H1 (cell line): ENCODE measurements around the gene UFD1. TPM values are rescaled to one million over a fixed set of nuclear protein-coding genes. Genes with fewer than 3 reads are reported as not detected.

Experiments used
- CTCF ChIA-PET: fragments of 300-600 bp; sonication (Branson Sonifier 250); formaldehyde crosslinking; loops from one replicate; lab custom pipeline; 2021; ENCODE audit not compliant: partially characterized antibody; lab: Charles Lee
- POLR2A ChIA-PET: fragments of 300-600 bp; sonication (Branson Sonifier 250); formaldehyde crosslinking; loops from one replicate; lab custom pipeline; 2021; ENCODE audit warnings: inconsistent platforms; ENCODE audit not compliant: partially characterized antibody; lab: Charles Lee
- DNase-seq, 2 experiments: peaks; one replicate each; pipeline versions ENCODE4 v3.0.0 to v3.0.0-alpha.2; 2010 to 2022; ENCODE audit warnings: low spot score in 2 of 2, low read depth in 1 of 2, mixed read lengths in 1 of 2
- FAIRE-seq: peaks from 2 replicates; lab custom pipeline; 2011; peaks lifted over from hg19 to GRCh38; lab: Jason Lieb, UNC
- H2AFZ ChIP-seq: 2 replicates; pipeline ENCODE4 v1.8.1; 2012; ENCODE audit warnings: low read length, inconsistent platforms
- H2AK5ac ChIP-seq: 2 replicates; pipeline ENCODE4 v1.6.1; 2013; ENCODE audit warnings: low read depth, low read length
- H2BK120ac ChIP-seq: replicated peaks from 2 replicates; pipeline ENCODE3; 2013; ENCODE audit warnings: low read depth, low read length, inconsistent platforms
- H2BK12ac ChIP-seq: 2 replicates; pipeline ENCODE4 v1.6.1; 2013; ENCODE audit warnings: low read depth, low read length
- H2BK15ac ChIP-seq: 2 replicates; pipeline ENCODE4 v1.6.1; 2013; ENCODE audit warnings: low read length
- H2BK20ac ChIP-seq: 2 replicates; pipeline ENCODE4 v1.6.1; 2013; ENCODE audit warnings: low read length
- H2BK5ac ChIP-seq: 2 replicates; pipeline ENCODE4 v1.6.1; 2013; ENCODE audit warnings: low read depth, low read length
- H3K14ac ChIP-seq: 2 replicates; pipeline ENCODE4 v1.6.1; 2013; ENCODE audit warnings: inconsistent platforms; ENCODE audit not compliant: insufficient read length
- H3K18ac ChIP-seq: 2 replicates; pipeline ENCODE4 v1.6.1; 2013; ENCODE audit warnings: low read length; ENCODE audit errors: extremely low read depth
- H3K23ac ChIP-seq: 2 replicates; pipeline ENCODE4 v1.6.1; 2013; ENCODE audit warnings: inconsistent platforms; ENCODE audit not compliant: insufficient read length
- H3K23me2 ChIP-seq: 2 replicates; pipeline ENCODE4 v1.6.1; 2013; ENCODE audit warnings: low read depth, low read length
- H3K27ac ChIP-seq: 2 replicates; pipeline ENCODE4 v1.6.1; 2011; ENCODE audit warnings: low read depth, low read length, inconsistent platforms
- H3K27me3 ChIP-seq, 4 experiments: replicated peaks in 1 of 4; 1 replicate in 1 of 4; 2 replicates in 3 of 4; pipeline versions ENCODE4 v1.6.1 to v1.8.1; 2011 to 2013; ENCODE audit warnings: low read length in 3 of 4, mild to moderate bottlenecking in 3 of 4, inconsistent platforms in 2 of 4, mixed read lengths in 2 of 4, moderate library complexity in 1 of 4; ENCODE audit not compliant: control insufficient read depth in 3 of 4, insufficient read depth in 3 of 4; ENCODE audit errors: extremely low read depth in 1 of 4
- H3K36me3 ChIP-seq, 4 experiments: 2 replicates each; pipeline versions ENCODE4 v1.6.1 to v1.8.1; 2011 to 2013; ENCODE audit warnings: mild to moderate bottlenecking in 4 of 4, low read length in 3 of 4, moderate library complexity in 2 of 4, control low read depth in 1 of 4, inconsistent platforms in 1 of 4; ENCODE audit not compliant: insufficient read depth in 4 of 4, control insufficient read depth in 2 of 4
- H3K4ac ChIP-seq: replicated peaks from 2 replicates; pipeline ENCODE3; 2013; ENCODE audit warnings: low read length, low read depth, mixed read lengths, inconsistent platforms; ENCODE audit not compliant: insufficient read length
- H3K4me1 ChIP-seq, 4 experiments: replicated peaks in 1 of 4; 1 replicate in 1 of 4; 2 replicates in 3 of 4; pipeline versions ENCODE4 v1.6.1 to v1.8.1; 2011 to 2013; ENCODE audit warnings: low read length in 3 of 4, inconsistent platforms in 2 of 4, mixed read lengths in 1 of 4; ENCODE audit not compliant: insufficient read depth in 4 of 4, control insufficient read depth in 3 of 4
- H3K4me2 ChIP-seq, 2 experiments: 2 replicates each; pipeline versions ENCODE4 v1.6.1 to v1.8.1; 2011 to 2013; ENCODE audit warnings: low read depth in 2 of 2, low read length in 2 of 2, control low read depth in 1 of 2, inconsistent platforms in 1 of 2, mild to moderate bottlenecking in 1 of 2; ENCODE audit not compliant: insufficient read depth in 1 of 2
- H3K4me3 ChIP-seq, 4 experiments: fragments of 200-600, 300-600 bp in 1 of 4; sonication (generic), shearing (Covaris generic), sonication (Bioruptor Twin) in 1 of 4; 2 replicates each; pipeline versions ENCODE4 v1.5.1 to v1.8.1; 2011 to 2016; ENCODE audit warnings: low read length in 4 of 4, low read depth in 3 of 4, control low read depth in 2 of 4, inconsistent platforms in 2 of 4, mild to moderate bottlenecking in 2 of 4, mixed read lengths in 1 of 4, moderate library complexity in 1 of 4; ENCODE audit not compliant: insufficient read depth in 2 of 4; ENCODE audit errors: extremely low read depth in 1 of 4
- H3K56ac ChIP-seq: replicated peaks from 2 replicates; pipeline ENCODE3; 2013; ENCODE audit warnings: low read depth, mild to moderate bottlenecking, mixed read lengths, low read length, inconsistent platforms; ENCODE audit not compliant: insufficient read length
- H3K79me1 ChIP-seq: 2 replicates; pipeline ENCODE4 v1.6.1; 2013; ENCODE audit warnings: low read depth, low read length, control low read depth
- H3K79me2 ChIP-seq, 2 experiments: 2 replicates each; pipeline versions ENCODE4 v1.6.1 to v1.8.1; 2012 to 2013; ENCODE audit warnings: low read length in 2 of 2, mild to moderate bottlenecking in 2 of 2, inconsistent platforms in 1 of 2; ENCODE audit not compliant: insufficient read depth in 2 of 2, control insufficient read depth in 1 of 2
- H3K9ac ChIP-seq, 4 experiments: replicated peaks in 1 of 4; 1 replicate in 1 of 4; 2 replicates in 3 of 4; pipeline versions ENCODE4 v1.6.1 to v1.8.1; 2011 to 2013; ENCODE audit warnings: low read depth in 3 of 4, low read length in 3 of 4, control low read depth in 2 of 4, mild to moderate bottlenecking in 2 of 4, moderate library complexity in 2 of 4, inconsistent platforms in 1 of 4; ENCODE audit errors: extremely low read depth in 1 of 4
- H3K9me3 ChIP-seq, 2 experiments: 2 replicates each; pipeline versions ENCODE4 v1.6.1 to v1.8.1; 2012 to 2013; ENCODE audit warnings: mild to moderate bottlenecking in 2 of 2, moderate library complexity in 2 of 2, control low read depth in 1 of 2, inconsistent platforms in 1 of 2, low read depth in 1 of 2, low read length in 1 of 2, mixed read lengths in 1 of 2; ENCODE audit not compliant: insufficient read depth in 2 of 2
- H4K20me1 ChIP-seq, 2 experiments: replicated peaks in 1 of 2; 2 replicates each; pipeline versions ENCODE3 to v1.8.1; 2011 to 2013; ENCODE audit warnings: inconsistent platforms in 2 of 2, low read length in 2 of 2, mild to moderate bottlenecking in 1 of 2; ENCODE audit not compliant: insufficient read depth in 2 of 2, control insufficient read depth in 1 of 2
- H4K5ac ChIP-seq: 2 replicates; pipeline ENCODE4 v1.6.1; 2013; ENCODE audit warnings: low read length, low read depth, mixed read lengths, inconsistent platforms; ENCODE audit not compliant: insufficient read length
- H4K8ac ChIP-seq: 2 replicates; pipeline ENCODE4 v1.8.0; 2013; ENCODE audit warnings: mild to moderate bottlenecking, moderate library complexity, low read length, inconsistent platforms; ENCODE audit not compliant: insufficient read depth; ENCODE audit errors: extremely low read depth
- H4K91ac ChIP-seq: replicated peaks from 2 replicates; pipeline ENCODE3; 2013; ENCODE audit warnings: low read length, mixed read lengths, inconsistent platforms; ENCODE audit not compliant: insufficient read length
- BCL11A ChIP-seq, 2 experiments: IDR thresholded peaks; one replicate each; pipeline ENCODE4 v1.6.1; 2011; ENCODE audit warnings: low read depth in 2 of 2, low read length in 2 of 2, mild to moderate bottlenecking in 2 of 2
- EGR1 ChIP-seq: IDR thresholded peaks from 2 replicates; pipeline ENCODE4 v1.6.1; 2011; ENCODE audit warnings: low read depth, low read length, borderline replicate concordance
- HDAC6 ChIP-seq: IDR thresholded peaks from one replicate; pipeline ENCODE4 v1.7.1; 2012; ENCODE audit warnings: low read depth, mild to moderate bottlenecking, inconsistent platforms, low read length, moderate library complexity
- JUN ChIP-seq: IDR thresholded peaks from 2 replicates; pipeline ENCODE4 v1.6.1; 2011; ENCODE audit warnings: low read depth, mild to moderate bottlenecking, improper control_type of control experiment, low read length
- KDM4A ChIP-seq: IDR thresholded peaks from one replicate; pipeline ENCODE4 v1.7.1; 2012; ENCODE audit warnings: low read depth, mild to moderate bottlenecking, moderate library complexity, low read length, inconsistent platforms; ENCODE audit not compliant: severe bottlenecking
- KDM5A ChIP-seq: fragments of 200-600 bp; IDR thresholded peaks from 2 replicates; pipeline ENCODE4 v1.7.1; 2012; ENCODE audit warnings: mild to moderate bottlenecking, low read length, inconsistent platforms, mixed read lengths
- NRF1 ChIP-seq: IDR thresholded peaks from 2 replicates; pipeline ENCODE4 v1.6.1; 2011; ENCODE audit warnings: mild to moderate bottlenecking, low read depth, low read length, improper control_type of control experiment
- RNF2 ChIP-seq: fragments of 200-900, 300-1000 bp; sonication (generic); IDR thresholded peaks from 2 replicates; pipeline ENCODE4 v1.7.1; 2016; ENCODE audit warnings: borderline replicate concordance, low read depth, mild to moderate bottlenecking, antibody characterized with exemption, low read length; ENCODE audit not compliant: poor library complexity, severe bottlenecking; ENCODE audit errors: missing control alignments
- SUZ12 ChIP-seq: fragments of 200-600 bp; sonication (generic); IDR thresholded peaks from 2 replicates; pipeline ENCODE4 v1.6.1; 2012; ENCODE audit warnings: mild to moderate bottlenecking, inconsistent platforms, low read length, moderate library complexity, mixed read lengths
- TAF1 ChIP-seq: IDR thresholded peaks from 2 replicates; pipeline ENCODE4 v1.6.1; 2011; ENCODE audit warnings: mild to moderate bottlenecking, low read depth, low read length
- TEAD4 ChIP-seq: IDR thresholded peaks from 2 replicates; pipeline ENCODE4 v1.6.1; 2012; ENCODE audit warnings: low read depth, low read length, inconsistent platforms, mixed read lengths
- whole genome bisulfite sequencing, 2 experiments: shearing (Covaris generic) in 1 of 2; methylation state at CpG; one replicate each; pipeline versions ENCODE4 v1.1.6 to v1.1.7; 2013 to 2015; ENCODE audit warnings: low lambda C conversion rate in 2 of 2, mixed read lengths in 2 of 2, inconsistent platforms in 1 of 2, low coverage in 1 of 2, missing lambda C conversion rate in 1 of 2; ENCODE audit not compliant: insufficient replicate concordance in 2 of 2, insufficient coverage in 1 of 2, insufficient read length in 1 of 2; ENCODE audit errors: extremely low coverage in 1 of 2, missing lambda C conversion rate in 1 of 2; 5-methylcytosine and 5-hydroxymethylcytosine counted together
- polyA plus RNA-seq, 7 experiments: library from polyadenylated mRNA; depleted of rRNA in 3 of 7; stranded (reverse) in 5 of 7; unstranded in 2 of 7; fragments of >200 nt in 5 of 7; fragments of 200-250 nt in 2 of 7; gene quantifications; 1 replicate in 5 of 7; 2 replicates in 1 of 7; 4 replicates in 1 of 7; pipeline versions ENCODE4 v1.2.1 to v1.2.3, GENCODE V29; 2011 to 2013; ENCODE audit warnings: missing spikeins in 2 of 7, mixed read lengths in 2 of 7
- total RNA-seq: library from RNA; stranded (reverse); fragmentation: NEBNext Ultra II Directional; extraction: Animal tissue kit (Norgen Biotek cat#: 25700); gene quantifications from 2 replicates; pipeline ENCODE4 v1.2.1, GENCODE V29; 2021

UFD1 gene
- total and polyA plus RNA-seq, 2 of the 8 experiments (the other 6 are each of a cell fraction or from before 2014, with no cell fraction given) = 74.6 to 116 TPM

GRCh38 chr22:19494001-19494560, 15.1 kb upstream of the UFD1 start:
- H3K56ac ChIP-seq = no peak overlapping the region
- H2AFZ ChIP-seq = no peak overlapping the region
- H3K4me3 ChIP-seq = no peak overlapping the region
- H3K4ac ChIP-seq = no peak overlapping the region
- no peak overlapping the region for H3K9ac ChIP-seq
- H3K4me2 ChIP-seq = no peak overlapping the region
- WGBS, 2 experiments = 93% methylated on average over 8 of the region's 8 CpGs; no CpG with 5 or more reads in 1 of the 2 experiments
- H3K4me1 ChIP-seq = no peaks in the 10 kb centered on the region
- no peak overlapping the region for H2BK15ac ChIP-seq
- H3K79me1 ChIP-seq = no peaks in the 10 kb centered on the region; the same call in 1 of the 2 replicates
- no peak overlapping the region for H4K91ac ChIP-seq
- H4K20me1 ChIP-seq = peaks cover 0 to 7% of the 10 kb centered on the region in 2 experiments
- no peak overlapping the region for H2BK5ac ChIP-seq
- H3K9me3 ChIP-seq = no peaks in the 10 kb centered on the region
- H3K27me3 ChIP-seq = no peaks in the 10 kb centered on the region
- peaks cover 10 to 47% (median 25%) of the 10 kb centered on the region in 4 experiments for H3K36me3 ChIP-seq
- no peak overlapping the region for H2AK5ac ChIP-seq
- no peaks in the 10 kb centered on the region for H3K79me2 ChIP-seq
- no peak overlapping the region for H3K27ac ChIP-seq
- no peak overlapping the region for H3K14ac ChIP-seq
- POLR2A ChIA-PET = interaction anchor here (1.4 to 1.5 kb wide), 2 partner anchors 8 to 14 kb away, joined by 4 to 5 read pairs; partner anchors contain the start of gene CDC45
- no peak overlapping the region for H2BK12ac ChIP-seq
- H2BK20ac ChIP-seq = no peak overlapping the region
- CTCF ChIA-PET = interaction anchor here (0.9 to 1.8 kb wide), 5 partner anchors 9 to 151 kb away, joined by 3 to 6 read pairs (median 3); no protein-coding TSS in a partner anchor
- H3K23me2 ChIP-seq = no peaks in the 10 kb centered on the region
- no peak overlapping the region for H4K8ac ChIP-seq
- FAIRE-seq = no peak
- H3K18ac ChIP-seq = no peak overlapping the region
- no peak overlapping the region for H4K5ac ChIP-seq
- no peak for DNase-seq
- no peak overlapping the region for H2BK120ac ChIP-seq
- no peak overlapping the region for H3K23ac ChIP-seq
- TF ChIP-seq NRF1 (no peak), EGR1 (no peak), HDAC6 (no peak), RNF2 (no peak), JUN (no peak), KDM5A (no peak), SUZ12 (no peak), TEAD4 (no peak), KDM4A (no peak), TAF1 (no peak), BCL11A (IDR thresholded peaks at IDR 0.05; ENCODE audit: low read depth in 2 of 2, low read length in 2 of 2) (no peak)
